Measurements from ENCODE around the gene COPG1. TPM values are rescaled to one million over a fixed set of nuclear protein-coding genes. Genes with fewer than 3 reads are reported as not detected.

COPG1 gene
- total RNA-seq, 4 donors from 2014 or later = 55.6 to 89.1 (median 70.4) TPM

- 59% methylated on average over 4 of the region's 4 CpGs for WGBS
- Histone ChIP-seq H3K4me3 (no peak overlapping the region), H3K27ac (replicated peaks in 1 of 4) (no peak overlapping the region), H3K9me3 (no peaks in the 10 kb centered on the region), H3K27me3 (no peaks in the 10 kb centered on the region), H3K4me1 (peaks cover 10 to 14% (median 13%) of the 10 kb centered on the region in 4 donors), H3K36me3 (no peaks in the 10 kb centered on the region)
- peak in 1 of 2 donors; percentile 8 for TF ChIP-seq POLR2AphosphoS5 (IDR thresholded peaks at IDR 0.05)
- TF ChIP-seq, protein P1, sequence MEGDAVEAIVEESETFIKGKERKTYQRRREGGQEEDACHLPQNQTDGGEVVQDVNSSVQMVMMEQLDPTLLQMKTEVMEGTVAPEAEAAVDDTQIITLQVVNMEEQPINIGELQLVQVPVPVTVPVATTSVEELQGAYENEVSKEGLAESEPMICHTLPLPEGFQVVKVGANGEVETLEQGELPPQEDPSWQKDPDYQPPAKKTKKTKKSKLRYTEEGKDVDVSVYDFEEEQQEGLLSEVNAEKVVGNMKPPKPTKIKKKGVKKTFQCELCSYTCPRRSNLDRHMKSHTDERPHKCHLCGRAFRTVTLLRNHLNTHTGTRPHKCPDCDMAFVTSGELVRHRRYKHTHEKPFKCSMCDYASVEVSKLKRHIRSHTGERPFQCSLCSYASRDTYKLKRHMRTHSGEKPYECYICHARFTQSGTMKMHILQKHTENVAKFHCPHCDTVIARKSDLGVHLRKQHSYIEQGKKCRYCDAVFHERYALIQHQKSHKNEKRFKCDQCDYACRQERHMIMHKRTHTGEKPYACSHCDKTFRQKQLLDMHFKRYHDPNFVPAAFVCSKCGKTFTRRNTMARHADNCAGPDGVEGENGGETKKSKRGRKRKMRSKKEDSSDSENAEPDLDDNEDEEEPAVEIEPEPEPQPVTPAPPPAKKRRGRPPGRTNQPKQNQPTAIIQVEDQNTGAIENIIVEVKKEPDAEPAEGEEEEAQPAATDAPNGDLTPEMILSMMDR (IDR thresholded peaks at IDR 0.05) = no peak
- DNase-seq (ENCODE audit: extremely low spot score) = no peak
- intact Hi-C loops (cut with DNase I) = no loop called here
Measured at GRCh38 chr3:129233538-129233937, 15.9 kb upstream of the COPG1 start.

GRCh38 chr3:129234441-129234840 lies 15.0 kb upstream of the COPG1 start:
- H3K9me3 ChIP-seq = no peaks in the 10 kb centered on the region
- H3K27ac ChIP-seq (replicated peaks in 1 of 4) = no peak overlapping the region
- no peak for DNase-seq (ENCODE audit: extremely low spot score)
- no peaks in the 10 kb centered on the region for H3K36me3 ChIP-seq
- no peaks in the 10 kb centered on the region for H3K27me3 ChIP-seq
- 94% methylated on average over 3 of the region's 3 CpGs for WGBS
- intact Hi-C loops (cut with DNase I) = no loop called here
- no peak for TF ChIP-seq POLR2AphosphoS5 (IDR thresholded peaks at IDR 0.05)
- no peak for TF ChIP-seq POLR2A (IDR thresholded peaks at IDR 0.05; ENCODE audit: low read depth)
- no peak for TF ChIP-seq EP300 (IDR thresholded peaks at IDR 0.05)
- TF ChIP-seq, protein P1 (IDR thresholded peaks at IDR 0.05) = no peak
- H3K4me3 ChIP-seq = no peak overlapping the region
- H3K4me1 ChIP-seq = peaks cover 4 to 6% (median 4%) of the 10 kb centered on the region in 4 donors

- Histone ChIP-seq H3K4me3 (no peak overlapping the region), H3K27ac (replicated peaks in 1 of 4) (no peak overlapping the region), H3K36me3 (no peaks in the 10 kb centered on the region), H3K9me3 (no peaks in the 10 kb centered on the region), H3K27me3 (no peaks in the 10 kb centered on the region), H3K4me1 (peaks cover 0 to 7% (median 3%) of the 10 kb centered on the region in 4 donors)
- WGBS = 91% methylated on average over 4 of the region's 4 CpGs
- DNase-seq (ENCODE audit: extremely low spot score) = no peak
- intact Hi-C loops (cut with DNase I) = no loop called here
- no peak for TF ChIP-seq POLR2A (IDR thresholded peaks at IDR 0.05; ENCODE audit: low read depth)
- TF ChIP-seq, protein P1 (IDR thresholded peaks at IDR 0.05) = no peak
- no peak for TF ChIP-seq POLR2AphosphoS5 (IDR thresholded peaks at IDR 0.05)
- no peak for TF ChIP-seq EP300 (IDR thresholded peaks at IDR 0.05)
Measured at GRCh38 chr3:129235344-129235917, 14.0 kb upstream of the COPG1 start.

DNA sequence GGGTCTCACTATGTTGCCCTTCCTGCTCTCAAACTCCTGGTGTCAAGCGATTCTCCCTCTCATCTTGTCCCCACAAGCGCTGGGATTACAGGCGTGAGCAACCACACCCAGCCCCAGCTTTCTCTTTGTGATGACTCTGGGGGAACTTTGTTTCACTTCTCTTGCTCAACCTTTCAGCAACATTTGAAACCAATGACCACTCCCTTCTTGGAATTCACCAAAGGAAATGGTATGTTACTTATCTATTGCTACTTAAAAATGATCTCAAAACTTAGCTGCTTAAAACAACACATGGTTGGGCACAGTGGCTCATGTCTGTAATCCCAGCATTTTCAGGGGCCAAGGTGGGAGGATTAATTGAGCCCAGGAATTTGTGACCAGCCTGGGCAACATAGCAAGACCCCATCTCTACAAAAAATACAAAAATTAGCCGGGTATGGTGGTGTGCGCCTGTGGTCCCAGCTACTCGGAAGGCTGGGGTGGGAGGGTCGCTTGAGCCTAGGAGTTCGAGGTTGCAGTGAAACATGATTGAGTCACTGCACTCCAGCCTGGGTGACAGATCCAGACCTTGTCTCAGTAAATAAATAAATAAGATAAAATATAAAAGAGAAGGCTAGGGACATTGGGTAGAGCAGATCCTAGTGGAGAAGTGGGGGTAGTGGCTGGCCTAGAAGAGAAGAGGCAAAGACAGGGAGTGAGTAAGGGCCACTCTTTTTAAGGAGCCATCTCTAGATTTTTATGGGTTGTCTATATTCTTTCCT lies 10.3 kb upstream of the COPG1 start:
- DNase-seq (ENCODE audit: extremely low spot score) = no peak
- Histone ChIP-seq H3K27ac (replicated peaks in 1 of 4) (peak overlapping the region in 2 of 4 donors; percentile 43 to 44), H3K27me3 (no peaks in the 10 kb centered on the region), H3K9me3 (no peaks in the 10 kb centered on the region), H3K36me3 (no peaks in the 10 kb centered on the region), H3K4me1 (peaks cover 0 to 7% (median 3%) of the 10 kb centered on the region in 4 donors), H3K4me3 (no peak overlapping the region)
- intact Hi-C loops (cut with DNase I) = no loop called here
- WGBS = 78% methylated on average over 8 of the region's 8 CpGs
- TF ChIP-seq POLR2AphosphoS5 (IDR thresholded peaks at IDR 0.05) = peak in 1 of 2 donors; percentile 47
- TF ChIP-seq EP300 (IDR thresholded peaks at IDR 0.05) = no peak
- TF ChIP-seq, protein P1 (IDR thresholded peaks at IDR 0.05) = no peak
- no peak for TF ChIP-seq POLR2A (IDR thresholded peaks at IDR 0.05; ENCODE audit: low read depth)
